ENCODE results near the gene JMJD1C. TPM values are rescaled to one million over a fixed set of nuclear protein-coding genes. Genes with fewer than 3 reads are reported as not detected.

JMJD1C gene
- total RNA-seq, 1 donor from 2014 or later = 34.6 TPM

DNA sequence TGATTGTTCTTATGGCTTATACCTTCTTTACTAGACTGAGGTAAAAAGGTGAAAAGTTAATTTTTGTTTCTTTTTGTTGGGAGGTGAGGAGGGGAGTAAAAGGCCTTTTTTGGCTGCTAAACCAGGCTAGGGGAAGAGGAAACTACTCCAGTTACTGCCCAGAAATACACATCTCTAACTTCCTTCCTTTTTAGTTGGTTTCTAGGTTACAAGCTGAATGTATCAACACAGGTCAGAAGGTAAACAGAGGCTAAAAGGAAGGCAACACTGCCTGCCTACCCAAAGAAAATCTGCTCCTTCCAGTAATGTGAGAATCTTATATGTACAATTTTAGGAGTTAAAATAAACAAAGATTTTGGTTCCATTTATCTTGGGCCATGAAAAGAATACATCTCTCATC is 192.2 kb downstream of the JMJD1C start:
- intact Hi-C loops (cut with micrococcal nuclease) = no loop called here
- H3K27ac ChIP-seq (replicated peaks) = peak overlapping the region; percentile 54
- H3K4me3 ChIP-seq = no peak overlapping the region
- peaks cover 32% of the 10 kb centered on the region for H3K4me1 ChIP-seq
- H3K36me3 ChIP-seq = no peaks in the 10 kb centered on the region
- DNase-seq = no peak
- TF ChIP-seq, protein P1, sequence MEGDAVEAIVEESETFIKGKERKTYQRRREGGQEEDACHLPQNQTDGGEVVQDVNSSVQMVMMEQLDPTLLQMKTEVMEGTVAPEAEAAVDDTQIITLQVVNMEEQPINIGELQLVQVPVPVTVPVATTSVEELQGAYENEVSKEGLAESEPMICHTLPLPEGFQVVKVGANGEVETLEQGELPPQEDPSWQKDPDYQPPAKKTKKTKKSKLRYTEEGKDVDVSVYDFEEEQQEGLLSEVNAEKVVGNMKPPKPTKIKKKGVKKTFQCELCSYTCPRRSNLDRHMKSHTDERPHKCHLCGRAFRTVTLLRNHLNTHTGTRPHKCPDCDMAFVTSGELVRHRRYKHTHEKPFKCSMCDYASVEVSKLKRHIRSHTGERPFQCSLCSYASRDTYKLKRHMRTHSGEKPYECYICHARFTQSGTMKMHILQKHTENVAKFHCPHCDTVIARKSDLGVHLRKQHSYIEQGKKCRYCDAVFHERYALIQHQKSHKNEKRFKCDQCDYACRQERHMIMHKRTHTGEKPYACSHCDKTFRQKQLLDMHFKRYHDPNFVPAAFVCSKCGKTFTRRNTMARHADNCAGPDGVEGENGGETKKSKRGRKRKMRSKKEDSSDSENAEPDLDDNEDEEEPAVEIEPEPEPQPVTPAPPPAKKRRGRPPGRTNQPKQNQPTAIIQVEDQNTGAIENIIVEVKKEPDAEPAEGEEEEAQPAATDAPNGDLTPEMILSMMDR (IDR thresholded peaks at IDR 0.05; ENCODE audit: borderline replicate concordance) = no peak
- no peaks in the 10 kb centered on the region for H3K9me3 ChIP-seq (replicated peaks)
- H3K27me3 ChIP-seq (ENCODE audit: low read depth) = no peaks in the 10 kb centered on the region

DNA sequence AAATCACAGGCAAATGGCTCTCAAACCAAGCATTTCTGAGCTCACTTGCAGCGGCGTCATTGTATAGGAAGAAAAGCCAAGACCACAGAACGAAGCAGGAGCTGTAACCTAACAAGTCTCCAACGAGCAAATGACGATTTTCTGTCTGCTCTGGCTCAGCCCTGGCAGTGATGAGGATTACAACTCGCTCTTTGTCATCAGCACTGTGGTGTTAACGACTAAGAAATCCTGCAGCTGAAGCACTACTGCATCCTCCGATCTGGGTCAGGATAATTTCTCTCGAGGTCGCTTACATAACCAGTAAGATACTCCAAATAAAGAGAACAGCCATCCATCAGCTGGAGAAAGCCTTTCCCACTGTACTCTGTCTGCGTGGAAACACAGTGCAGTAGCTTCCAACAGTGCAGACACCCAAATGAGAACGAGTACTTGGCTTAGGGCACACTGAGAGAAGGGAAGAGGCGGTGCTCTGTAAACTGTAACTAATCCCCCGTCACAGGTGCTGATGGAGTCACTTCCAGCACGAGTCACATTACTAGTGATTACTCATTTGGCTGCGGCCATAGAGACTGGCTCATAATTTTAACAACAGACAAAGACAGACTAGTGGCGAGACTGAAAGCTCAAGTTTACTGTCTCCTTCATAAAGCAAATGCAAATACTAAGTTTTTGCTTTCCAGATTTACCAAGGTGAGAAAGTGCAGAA is 196.8 kb downstream of the JMJD1C start:
- intact Hi-C loops (cut with micrococcal nuclease) = loop anchor here (10.0 kb wide), 1 partner anchor 54 kb away; no protein-coding TSS in a partner anchor
- TF ChIP-seq, protein P1 (IDR thresholded peaks at IDR 0.05; ENCODE audit: borderline replicate concordance) = peak; percentile 59
- Histone ChIP-seq H3K4me3 (peak overlapping the region; percentile 66), H3K27me3 (ENCODE audit: low read depth) (no peaks in the 10 kb centered on the region), H3K4me1 (peaks cover 44% of the 10 kb centered on the region), H3K9me3 (replicated peaks) (no peaks in the 10 kb centered on the region), H3K36me3 (no peaks in the 10 kb centered on the region), H3K27ac (replicated peaks) (peak overlapping the region; percentile 89)
- peak; percentile 65 for DNase-seq

DNA sequence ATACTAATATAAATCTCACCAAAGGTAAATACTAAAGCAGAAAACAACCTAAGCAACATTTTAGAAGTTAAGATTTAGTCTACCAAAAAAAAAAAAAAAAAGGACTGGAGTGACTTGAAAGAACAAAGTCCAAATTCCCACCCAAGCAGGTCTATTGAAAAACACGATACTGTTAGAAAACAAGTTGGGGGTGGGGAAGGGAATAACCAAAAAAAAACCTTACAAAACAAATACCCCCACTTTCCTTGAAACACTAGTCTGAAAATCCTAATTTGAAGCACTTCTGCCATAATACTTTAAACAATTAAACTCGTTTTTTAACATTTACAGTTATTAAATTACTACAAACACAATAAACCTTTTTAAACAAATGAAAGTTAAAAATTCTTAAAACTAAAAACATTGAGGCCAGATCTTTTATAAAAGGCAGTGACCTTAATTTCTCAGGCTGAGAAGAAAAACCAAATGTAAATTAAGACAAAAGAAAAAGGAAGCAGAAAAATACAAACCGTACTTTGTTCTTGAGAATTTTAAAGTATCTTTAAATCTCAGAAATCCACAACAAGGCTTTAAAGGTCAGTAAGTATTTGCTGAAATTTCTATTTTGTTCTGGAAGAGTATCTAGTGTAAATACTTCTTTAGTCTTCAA is 197.5 kb downstream of the JMJD1C start:
- DNase-seq = no peak
- TF ChIP-seq, protein P1 (IDR thresholded peaks at IDR 0.05; ENCODE audit: borderline replicate concordance) = no peak
- intact Hi-C loops (cut with micrococcal nuclease) = loop anchor here (10.0 kb wide), 1 partner anchor 53 kb away; no protein-coding TSS in a partner anchor

DNA sequence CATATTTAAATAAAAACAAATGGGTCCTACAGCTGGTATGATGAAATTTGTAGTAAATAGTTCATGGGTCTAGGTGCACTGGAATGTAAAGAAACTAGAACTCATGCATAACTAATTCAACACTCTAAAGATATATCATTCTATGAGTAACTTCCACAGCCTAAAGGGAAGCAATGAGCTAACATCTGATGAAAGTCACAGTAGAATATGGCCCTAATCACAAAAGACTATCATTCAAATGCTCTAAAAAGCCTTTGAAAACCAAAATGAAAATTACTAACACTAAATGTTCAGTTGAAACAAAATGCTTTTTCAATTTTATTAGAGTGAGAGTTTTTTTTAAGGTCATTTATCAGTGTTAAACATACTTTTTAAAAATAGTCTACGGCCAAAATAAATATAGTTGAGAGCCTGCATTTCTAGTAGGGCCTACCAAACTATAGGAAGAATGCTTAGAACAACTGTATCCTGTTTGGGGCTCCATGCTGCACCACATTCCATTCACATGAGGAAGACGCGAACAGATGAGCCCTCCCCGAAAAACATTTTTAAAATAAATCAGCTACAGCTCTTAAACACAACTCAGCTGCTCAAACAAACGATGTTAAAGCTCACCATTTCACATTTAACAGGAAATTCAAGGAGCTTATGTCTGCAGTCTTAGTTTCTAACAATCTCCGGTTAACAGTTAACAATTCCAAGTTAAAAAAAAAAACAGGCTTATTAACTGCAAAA is 198.2 kb downstream of the JMJD1C start:
- Histone ChIP-seq H3K4me1 (peaks cover 46% of the 10 kb centered on the region), H3K36me3 (no peaks in the 10 kb centered on the region), H3K4me3 (peak overlapping the region; percentile 66), H3K27ac (replicated peaks) (peak overlapping the region; percentile 89), H3K9me3 (replicated peaks) (no peaks in the 10 kb centered on the region), H3K27me3 (ENCODE audit: low read depth) (no peaks in the 10 kb centered on the region)
- intact Hi-C loops (cut with micrococcal nuclease) = loop anchor here (10.0 kb wide), 1 partner anchor 53 kb away; no protein-coding TSS in a partner anchor
- DNase-seq = no peak
- TF ChIP-seq, protein P1 (IDR thresholded peaks at IDR 0.05; ENCODE audit: borderline replicate concordance) = no peak

More for the DNA sequence above, 197.5 kb downstream of the JMJD1C start:
- no peaks in the 10 kb centered on the region for H3K27me3 ChIP-seq (ENCODE audit: low read depth)
- H3K9me3 ChIP-seq (replicated peaks) = no peaks in the 10 kb centered on the region
- peak overlapping the region; percentile 89 for H3K27ac ChIP-seq (replicated peaks)
- H3K4me3 ChIP-seq = peak overlapping the region; percentile 66
- no peaks in the 10 kb centered on the region for H3K36me3 ChIP-seq
- H3K4me1 ChIP-seq = peaks cover 43% of the 10 kb centered on the region
